ENCODE data around the gene PSD2. TPM values are rescaled to one million over a fixed set of nuclear protein-coding genes. Genes with fewer than 3 reads are reported as not detected.

PSD2 gene
- under 1 TPM; 0.09 to 0.39 (median 0.11) TPM for polyA plus RNA-seq

DNA sequence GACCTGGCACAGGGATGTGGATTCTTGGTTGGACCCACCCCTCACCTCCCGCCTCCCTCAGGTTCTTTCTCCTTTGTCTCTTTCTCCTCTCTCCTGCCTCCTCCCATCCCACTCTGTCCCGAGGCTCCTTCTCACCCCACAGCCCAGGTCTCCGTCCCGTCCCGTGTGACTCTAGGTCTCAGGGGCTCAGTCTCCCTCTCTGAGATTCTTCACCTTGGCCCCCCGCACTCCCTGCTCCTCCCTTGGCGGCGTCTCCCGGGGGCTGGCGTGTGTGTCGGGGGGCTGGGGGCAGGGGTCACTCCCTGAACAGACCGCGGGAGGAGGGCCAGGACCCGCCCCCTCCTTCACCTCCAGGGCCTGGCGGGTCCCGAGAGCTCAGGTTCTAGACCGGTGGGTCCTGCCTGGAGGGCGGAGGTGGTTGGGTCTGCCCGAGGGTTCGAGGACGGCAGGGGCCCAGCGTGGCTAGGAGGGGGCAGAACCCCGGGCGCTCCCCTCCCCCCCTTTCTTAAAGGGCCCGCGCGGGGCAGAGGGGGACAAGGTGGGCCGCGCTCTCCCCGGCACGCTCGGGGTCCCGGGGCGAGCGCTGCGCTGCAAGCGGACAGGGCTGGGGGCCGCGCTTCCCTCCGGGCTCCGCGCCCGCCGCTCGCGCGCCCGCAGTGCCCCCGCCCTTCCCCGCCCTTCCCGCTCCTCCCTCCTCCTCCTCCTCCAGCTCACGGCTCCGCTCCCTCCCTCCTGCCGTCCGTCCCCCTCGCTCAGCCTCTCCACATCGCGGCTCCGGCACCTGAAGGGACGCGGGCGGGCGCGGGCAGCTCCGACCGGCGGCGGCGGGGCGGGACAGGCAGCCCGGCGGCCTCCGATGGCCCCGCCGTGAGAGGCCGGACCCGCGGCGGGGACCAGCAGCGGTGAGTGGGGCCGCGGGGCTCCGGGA is at the start of gene PSD2:
Gene PSD2 (plus strand): TSS at position 735 of the 928 bp plus-strand sequence. CDS start 13,633 bp downstream, outside the sequence.
- no peak within 1 kb of the TSS for H3K27ac ChIP-seq (ENCODE audit: low read depth, low read length)
- 4 to 5% (median 4%) methylated on average over 55 to 81 of the region's 83 CpGs for WGBS, 3 donors

DNA sequence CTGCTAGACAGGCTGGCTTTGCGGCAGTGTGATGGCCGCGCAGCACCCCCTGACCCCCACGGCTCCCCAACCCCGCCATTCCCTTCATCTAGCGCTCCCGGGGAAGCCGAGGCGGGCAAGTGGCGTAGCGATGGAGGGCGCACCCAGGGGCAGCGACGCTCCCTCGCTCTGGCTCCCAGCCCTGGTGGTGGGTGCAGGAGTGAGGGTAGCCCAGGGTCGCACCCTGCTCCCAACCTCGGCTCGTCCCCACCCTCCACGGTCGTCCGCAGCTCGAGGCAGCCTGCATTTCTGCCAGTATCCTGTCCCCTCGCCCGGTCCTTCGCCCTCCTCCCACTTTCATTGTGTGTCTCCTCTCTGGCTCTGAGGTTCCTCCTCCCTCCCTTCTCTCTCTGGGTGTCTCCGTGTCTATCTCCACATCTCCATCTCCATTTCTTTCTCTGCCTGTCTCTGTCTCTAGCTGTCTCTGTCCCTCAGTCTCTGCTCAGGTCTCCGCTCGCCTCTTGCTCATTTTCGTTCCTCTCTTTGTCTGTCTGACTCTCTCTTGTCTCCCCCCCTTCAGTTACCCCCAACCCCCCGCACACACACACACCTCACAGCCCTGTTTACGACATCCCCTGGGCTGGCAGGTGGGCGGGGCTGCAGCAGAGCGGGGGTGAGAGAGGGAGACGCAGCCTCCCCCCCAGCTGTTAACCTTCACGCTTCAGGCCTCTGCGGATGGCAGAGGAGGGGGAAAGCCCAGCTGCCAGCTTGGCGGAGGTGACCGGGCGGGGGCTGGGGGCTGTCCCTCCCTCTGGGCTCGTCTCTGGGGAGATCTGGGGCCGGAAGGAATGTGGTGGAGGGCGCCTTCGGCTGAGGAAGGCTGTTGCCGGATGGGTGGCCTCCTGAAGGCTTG is 48.7 kb upstream of the PSD2 start:
- 1 to 6% (median 2%) methylated on average over 38 to 44 of the region's 44 CpGs for WGBS, 3 donors
- H3K27ac ChIP-seq (ENCODE audit: low read depth, low read length): no peak overlapping the region

DNA sequence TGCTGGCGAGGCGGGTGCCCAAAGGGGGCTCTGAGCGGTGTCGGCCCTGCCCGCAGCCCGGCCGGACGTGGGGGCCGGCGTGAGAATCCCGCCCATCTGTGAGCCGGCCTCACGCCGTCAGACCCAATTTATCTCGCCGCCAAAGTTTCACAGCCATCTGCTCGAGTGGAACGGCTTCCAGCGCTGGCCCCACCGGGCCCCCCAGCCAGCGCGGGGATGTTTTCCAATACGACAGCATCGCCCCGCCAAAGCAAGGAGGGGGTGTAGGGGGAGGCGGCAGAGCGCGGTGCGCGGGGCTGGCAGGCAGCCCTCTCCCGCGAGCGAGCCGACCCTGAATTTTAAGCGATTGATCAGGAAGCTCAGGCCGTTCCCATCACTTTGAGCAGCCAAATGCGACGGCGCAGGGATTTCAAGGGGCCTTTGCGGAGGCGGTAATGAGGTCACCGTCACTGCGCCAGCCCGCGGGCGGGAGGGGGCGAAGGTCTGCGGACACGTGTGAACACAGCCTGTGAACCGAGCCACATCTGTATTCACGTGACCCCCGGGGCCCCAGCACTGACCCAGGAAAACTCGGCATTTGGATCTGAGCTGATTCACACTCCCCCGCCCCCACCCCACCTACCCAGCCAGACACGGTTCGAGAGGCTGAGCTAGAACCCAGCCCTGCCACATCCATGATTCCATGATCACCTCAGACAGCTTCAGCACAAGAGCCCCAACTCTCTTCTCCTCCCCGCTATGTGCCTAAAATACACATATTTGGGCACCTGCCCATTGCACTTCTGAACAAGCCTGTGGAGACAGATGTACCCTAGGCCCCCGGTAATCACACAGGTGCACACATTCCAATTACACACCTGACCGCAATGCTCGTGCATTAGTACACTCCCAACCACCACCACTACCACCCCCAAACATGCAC is 47.8 kb upstream of the PSD2 start:
- H3K27ac ChIP-seq (ENCODE audit: low read depth, low read length): no peak overlapping the region
- WGBS, 3 donors: 3 to 4% (median 3%) methylated on average over 53 to 60 of the region's 60 CpGs

DNA sequence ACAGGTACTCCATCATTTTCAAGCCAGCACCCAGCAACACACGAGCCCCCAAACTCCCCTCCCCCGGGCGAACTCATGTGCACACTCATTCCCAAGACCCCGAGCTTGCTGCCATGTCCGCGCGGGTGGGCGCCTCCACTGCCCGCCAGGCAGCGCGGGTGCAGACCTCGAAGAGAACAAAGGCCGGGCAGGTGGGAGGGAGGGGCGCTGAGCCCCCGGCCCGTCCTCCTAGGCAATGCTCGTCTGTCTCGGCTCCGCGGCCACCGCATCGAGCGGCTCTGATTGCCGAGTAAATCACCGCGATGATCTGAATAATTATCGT is 47.1 kb upstream of the PSD2 start:
- no peak overlapping the region for H3K27ac ChIP-seq (ENCODE audit: low read depth, low read length)
- 33 to 47% (median 43%) methylated on average over 27 of the region's 27 CpGs for WGBS, 3 donors

DNA sequence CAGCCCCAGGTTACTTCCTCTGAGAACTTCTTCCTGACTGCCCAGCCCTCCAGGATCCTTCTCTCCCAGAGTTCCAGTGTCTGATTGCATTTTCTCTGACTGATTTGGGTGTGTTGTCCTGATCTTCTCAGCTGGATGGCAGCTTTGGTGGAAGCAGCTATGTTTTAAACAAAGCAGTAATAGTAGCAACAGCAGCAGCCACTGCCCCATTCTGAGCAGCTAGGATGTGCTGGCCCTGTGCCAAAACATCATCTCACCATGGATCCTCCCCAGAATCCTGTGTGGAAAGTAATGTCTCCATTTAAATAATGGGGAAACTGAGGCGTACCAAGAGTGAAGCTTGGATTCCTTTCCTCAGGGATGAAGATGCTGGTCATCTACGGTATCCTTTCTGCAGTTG is 46.4 kb upstream of the PSD2 start:
- whole genome bisulfite sequencing, 3 donors: 88 to 97% (median 96%) methylated on average over 2 of the region's 2 CpGs
- H3K27ac ChIP-seq (ENCODE audit: low read depth, low read length): no peak overlapping the region

DNA sequence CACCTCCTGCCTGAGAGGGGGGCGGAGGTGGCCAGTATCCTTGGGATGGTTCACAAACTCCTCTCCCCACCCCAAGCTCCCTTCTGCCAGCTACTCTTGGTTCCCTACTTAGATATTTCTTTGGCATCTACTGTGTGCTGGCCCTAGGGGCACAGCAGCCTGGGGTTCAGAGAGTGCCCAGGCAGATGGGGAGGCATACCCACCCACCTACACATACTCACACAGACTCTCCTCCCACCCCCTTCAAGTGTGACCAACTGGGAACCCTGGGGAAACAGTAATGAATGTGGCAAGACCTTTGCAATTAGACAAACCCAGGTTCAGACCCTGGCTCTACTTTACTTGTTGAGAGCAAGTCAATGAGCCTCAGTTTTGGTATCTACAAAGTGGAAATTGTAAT is 44.4 kb upstream of the PSD2 start:
- H3K27ac ChIP-seq (ENCODE audit: low read depth, low read length): no peak overlapping the region
- WGBS, 3 donors: 92 to 100% (median 94%) methylated on average over 1 of the region's 1 CpG

DNA sequence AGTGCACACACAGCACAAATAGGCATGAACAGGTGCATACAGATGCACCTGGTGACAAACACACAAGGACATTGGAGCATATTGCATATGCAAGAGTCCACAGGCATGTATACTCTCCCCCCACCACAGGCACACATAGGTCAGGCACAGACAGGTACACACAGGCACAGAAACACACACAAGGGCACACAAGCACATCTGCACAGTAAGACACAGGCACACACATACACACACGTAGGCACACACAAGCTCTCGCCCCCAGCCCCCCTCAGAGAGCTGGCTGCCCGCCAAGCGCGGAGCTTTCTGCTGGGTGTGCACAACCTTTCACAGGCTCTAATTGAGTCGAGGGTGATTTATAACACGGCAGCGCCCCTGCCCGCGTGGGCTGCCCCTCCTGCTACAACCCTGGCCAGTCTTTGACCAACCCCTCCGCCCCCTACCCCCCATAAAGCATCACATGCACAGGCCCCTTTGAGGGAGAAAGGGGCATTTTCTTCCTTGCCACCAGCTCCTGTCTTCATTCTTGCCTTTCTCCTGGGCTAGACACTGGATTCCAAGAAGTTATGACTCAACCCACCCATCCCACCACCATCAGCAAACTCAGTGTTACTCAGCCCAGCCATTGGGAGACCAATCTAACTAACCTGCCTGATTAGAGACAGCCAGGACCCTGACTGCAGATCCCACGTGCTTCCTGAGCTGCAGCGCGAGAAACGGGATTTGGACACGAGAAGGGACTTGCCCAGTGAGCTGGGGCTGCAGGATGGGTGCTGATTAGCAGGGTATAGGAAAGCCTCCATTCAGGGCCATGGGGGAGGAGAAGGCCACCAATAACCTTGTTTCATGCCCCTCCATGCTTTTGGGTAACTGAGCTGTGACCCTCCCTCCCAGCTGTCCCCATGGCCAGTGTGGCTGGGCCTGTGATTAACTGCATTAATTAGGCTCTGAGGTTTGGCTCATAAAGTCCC is 42.8 kb upstream of the PSD2 start:
- 42 to 51% (median 49%) methylated on average over 15 to 16 of the region's 16 CpGs for WGBS, 3 donors
- H3K27ac ChIP-seq (ENCODE audit: low read depth, low read length): no peak overlapping the region

DNA sequence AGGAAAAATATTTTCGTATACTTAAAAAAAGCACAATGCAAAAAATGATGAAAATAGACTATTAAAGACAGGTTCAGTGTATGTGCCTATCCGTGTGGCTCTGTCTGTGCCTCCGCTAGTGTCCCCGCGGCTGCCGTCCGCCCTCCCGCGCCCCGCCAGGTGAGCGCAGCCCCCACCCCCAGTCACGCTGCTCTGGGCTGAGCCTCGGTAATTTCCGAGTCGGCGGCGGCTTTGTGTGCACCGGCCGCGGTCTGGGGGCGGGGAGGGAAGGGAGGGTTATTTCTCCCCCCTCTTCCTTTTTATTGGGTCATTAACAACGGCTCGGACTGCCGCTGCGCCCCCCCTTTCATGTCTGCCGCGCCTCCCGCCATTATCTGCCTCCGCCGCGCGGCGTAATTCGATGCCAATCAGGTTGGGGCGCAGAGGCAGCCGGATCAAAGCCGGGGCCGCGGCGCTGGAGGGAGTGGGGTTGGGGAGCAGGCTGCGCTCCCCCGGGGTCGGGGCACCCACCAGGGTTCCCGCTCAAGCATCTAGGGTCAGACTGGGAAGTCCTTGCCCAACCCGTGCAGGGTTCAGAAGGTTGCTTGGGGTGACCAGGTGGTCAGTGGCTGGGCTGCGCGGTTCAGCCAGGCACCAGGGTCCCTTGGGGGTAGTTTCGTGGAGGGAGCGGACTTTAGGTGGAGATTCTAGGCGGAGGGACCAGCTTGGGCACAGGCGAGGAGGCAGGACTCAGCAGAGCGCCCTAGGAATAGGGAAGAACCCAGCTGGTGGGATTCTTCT is 39.5 kb upstream of the PSD2 start:
- no peak overlapping the region for H3K27ac ChIP-seq (ENCODE audit: low read depth, low read length)
- 13 to 15% (median 14%) methylated on average over 51 to 52 of the region's 52 CpGs for WGBS, 3 donors

DNA sequence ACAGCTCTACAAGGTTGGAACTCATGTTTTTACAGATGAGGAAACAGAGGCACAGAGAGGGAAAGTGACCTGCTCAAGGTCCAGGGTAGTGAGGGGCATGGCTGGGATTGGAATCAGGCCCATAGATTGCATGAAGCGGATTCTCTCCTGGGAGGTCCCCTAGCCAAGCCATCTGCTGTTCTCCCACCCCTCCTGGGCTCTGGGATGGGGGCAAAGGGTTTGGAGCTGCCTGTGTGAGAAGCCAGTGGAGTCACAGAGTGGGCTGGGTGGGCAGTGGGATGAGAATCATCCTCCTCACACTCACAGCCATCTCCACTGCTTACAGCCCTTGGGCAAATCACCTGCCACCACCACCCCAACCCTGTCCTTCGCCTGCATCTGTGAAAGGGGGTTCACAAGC is 38.6 kb upstream of the PSD2 start:
- 93 to 98% (median 97%) methylated on average over 2 of the region's 2 CpGs for WGBS, 3 donors

DNA sequence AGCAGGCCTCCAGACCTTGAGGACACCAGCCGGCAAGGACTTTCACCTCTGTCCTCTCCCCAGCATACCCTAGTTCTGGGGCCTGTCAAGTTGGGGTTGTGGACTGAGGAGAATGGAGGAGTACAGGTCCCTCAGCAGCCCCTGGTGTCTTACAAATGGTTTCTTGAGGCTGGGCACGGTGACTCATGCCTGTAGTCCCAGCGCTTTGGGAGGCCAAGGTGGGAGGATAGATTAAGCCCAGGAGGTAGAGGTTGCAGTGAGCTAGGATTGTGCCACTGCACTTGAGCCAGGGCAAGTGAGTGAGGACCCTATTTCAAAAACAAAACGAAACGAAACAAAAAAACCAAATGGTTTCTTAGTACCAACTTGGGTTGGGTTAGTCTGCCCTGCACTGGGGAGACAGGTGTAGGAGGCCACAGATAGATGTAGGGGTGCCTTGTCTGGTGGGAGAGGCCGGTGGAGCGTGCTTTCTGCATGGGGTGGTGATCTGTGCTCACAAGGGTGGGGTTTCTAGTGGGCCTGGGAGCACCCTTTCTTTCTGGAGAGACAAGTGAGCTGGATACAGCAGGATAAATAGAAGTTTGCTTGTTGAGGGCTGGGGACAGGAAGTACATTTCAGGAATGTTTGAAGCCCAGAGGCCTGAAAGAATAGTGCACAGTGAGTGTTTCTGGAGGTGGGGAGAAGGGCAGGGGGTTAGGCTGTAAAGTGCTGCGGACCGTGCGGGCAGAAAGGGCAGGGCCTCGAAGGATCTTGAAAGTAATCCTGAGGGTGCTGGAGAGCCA is 37.7 kb upstream of the PSD2 start:
- no peak overlapping the region for H3K27ac ChIP-seq (ENCODE audit: low read depth, low read length)
- WGBS, 3 donors: 92 to 97% (median 92%) methylated on average over 11 of the region's 11 CpGs

More for the DNA sequence above, 38.6 kb upstream of the PSD2 start:
- H3K27ac ChIP-seq (ENCODE audit: low read depth, low read length): no peak overlapping the region

DNA sequence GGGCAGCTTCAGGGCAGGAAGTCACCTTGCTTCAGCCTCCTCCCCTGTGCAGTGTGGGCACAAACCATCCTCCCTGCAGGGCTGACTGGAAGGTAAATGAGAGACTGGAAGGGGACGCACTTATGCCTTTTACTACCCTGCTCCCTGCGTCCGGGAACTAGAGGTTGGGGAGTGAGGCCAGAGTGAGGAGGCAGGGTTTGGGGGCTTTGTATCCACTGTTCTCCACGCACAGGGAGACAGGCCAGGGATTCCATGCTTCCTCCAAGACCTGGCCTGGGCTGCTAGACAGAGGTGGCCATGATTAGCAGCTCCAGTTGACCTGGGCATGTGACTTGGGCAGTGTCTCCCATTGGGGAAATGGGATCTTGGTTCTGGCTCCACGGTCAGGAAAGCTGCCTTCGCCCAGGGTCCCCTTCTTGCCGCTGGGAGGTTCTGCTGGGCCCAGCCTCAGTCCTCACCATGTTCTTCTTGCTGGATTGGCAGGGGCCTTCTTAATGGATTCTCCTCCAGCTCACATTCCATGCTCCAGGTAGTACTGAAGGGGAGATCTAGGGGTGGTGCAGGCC is 37.0 kb upstream of the PSD2 start:
- H3K27ac ChIP-seq (ENCODE audit: low read depth, low read length): no peak overlapping the region
- 93 to 97% (median 93%) methylated on average over 7 of the region's 7 CpGs for WGBS, 3 donors

DNA sequence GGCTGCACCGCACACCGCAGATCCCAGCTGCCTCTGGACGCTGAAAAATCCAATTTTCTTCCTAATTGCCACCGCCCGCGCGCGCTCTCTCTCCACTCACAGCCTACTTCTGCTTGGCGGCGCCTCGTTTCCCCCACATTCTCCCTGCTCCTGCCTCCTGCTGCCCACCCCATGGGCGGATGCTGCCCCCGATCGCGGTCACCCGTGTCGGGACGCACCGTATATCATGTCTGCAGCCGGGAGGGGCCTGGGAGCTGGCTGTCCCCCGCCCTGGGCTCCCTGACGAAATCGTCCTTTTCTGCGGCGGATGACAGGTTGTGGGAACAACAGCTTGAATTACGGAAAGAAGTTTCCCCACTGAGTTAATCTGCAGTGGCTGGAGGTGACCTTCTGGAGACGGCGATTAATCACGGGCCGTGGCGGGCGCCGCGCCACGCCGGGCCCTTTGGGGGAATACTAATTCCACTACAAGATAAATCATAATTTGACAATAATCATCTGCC is 36.3 kb upstream of the PSD2 start:
- WGBS, 3 donors: 34 to 44% (median 39%) methylated on average over 35 to 36 of the region's 36 CpGs
- no peak overlapping the region for H3K27ac ChIP-seq (ENCODE audit: low read depth, low read length)

DNA sequence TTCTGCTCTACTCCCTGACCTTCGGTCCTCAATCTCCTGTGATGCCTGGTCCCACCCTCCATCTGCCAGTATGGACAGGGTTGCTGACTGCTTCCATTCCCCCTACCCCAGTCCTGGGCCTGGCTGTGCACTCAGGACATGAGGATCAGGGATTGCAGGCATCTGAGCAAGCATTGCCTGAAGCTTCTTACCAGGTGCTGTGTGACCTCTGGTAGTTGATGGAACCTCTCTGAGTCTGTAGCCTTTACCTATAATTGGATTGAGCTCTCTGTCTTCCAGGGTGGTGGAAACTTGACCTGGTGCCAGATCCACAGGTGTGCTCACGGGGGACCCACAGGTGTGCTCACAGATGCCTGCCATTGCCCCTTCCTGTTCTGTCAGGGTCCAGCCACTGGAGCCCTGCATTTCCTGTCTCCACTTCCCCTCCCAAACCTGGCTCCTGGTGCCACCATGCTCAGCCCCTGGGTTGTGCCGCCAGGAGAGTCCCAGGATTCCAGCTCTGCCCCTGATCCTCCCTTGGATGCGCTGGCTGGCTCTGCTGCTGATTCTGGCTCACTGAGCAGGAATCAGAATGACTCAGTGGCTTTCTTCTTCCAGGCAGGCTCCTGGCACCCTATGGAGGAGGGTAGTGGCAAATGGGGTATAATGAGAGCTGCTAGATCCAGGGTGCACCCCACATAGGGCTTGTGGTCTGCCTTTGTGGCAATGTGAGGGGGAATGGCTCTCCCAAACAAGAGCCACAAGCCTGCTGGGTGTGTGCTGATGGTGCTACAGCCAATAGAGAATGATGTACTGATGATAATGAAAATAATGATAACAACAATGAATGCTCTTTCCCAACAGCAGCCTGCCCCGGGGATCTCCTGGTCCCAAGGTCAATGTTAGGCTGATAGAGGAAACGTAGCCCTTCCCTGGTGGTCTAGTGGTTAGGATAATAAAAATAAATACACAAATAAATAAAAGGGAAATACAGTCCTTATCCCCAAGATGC is 35.2 kb upstream of the PSD2 start:
- WGBS, 3 donors: 62 to 66% (median 65%) methylated on average over 6 of the region's 6 CpGs
- H3K27ac ChIP-seq (ENCODE audit: low read depth, low read length): no peak overlapping the region

DNA sequence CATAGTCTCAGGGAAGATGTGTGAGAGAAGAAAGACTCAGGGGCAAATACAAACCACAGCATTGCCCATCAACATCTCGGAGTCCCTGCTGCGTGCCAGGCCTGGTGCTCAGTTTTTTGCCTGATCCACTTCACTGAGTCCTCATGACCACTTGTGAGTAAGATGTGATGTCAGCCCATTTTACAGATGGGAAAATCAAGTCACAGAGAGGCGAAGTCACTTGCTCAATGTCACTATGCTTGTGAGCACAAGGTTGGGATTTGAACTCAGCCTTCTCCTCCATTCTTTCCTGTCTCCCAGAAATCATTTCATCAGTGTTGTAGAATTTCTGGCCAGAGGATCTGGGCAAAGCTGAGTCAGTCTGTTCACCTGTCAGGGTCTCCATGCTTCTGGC is 34.6 kb upstream of the PSD2 start:
- 94 to 99% (median 98%) methylated on average over 3 of the region's 3 CpGs for WGBS, 3 donors
- no peak overlapping the region for H3K27ac ChIP-seq (ENCODE audit: low read depth, low read length)
